ENCODE measurements around the gene ADH7. TPM values are rescaled to one million over a fixed set of nuclear protein-coding genes. Genes with fewer than 3 reads are reported as not detected.
"Not testable (repeated sequence)": the region's sequence is repeated elsewhere in the genome, so short reads cannot be mapped to it uniquely, and the experiment has no call there.

Gene ADH7
- total and polyA plus RNA-seq, 2 of the 8 experiments (the other 6 are each of a cell fraction or from before 2014, with no cell fraction given): not detected

GRCh38 chr4:99372464-99372863 lies 62.7 kb downstream of the ADH7 start:
- H2BK12ac ChIP-seq (ENCODE audit: low read depth, low read length); H3K23me2 ChIP-seq (ENCODE audit: low read depth, low read length); H3K27me3 ChIP-seq (replicated peaks in 1 of 4; ENCODE audit: control insufficient read depth in 3 of 4, extremely low read depth in 1 of 4, insufficient read depth in 3 of 4, low read length in 3 of 4); H3K79me1 ChIP-seq (ENCODE audit: low read depth, low read length); H3K56ac ChIP-seq (replicated peaks; ENCODE audit: insufficient read length, low read depth, low read length); H3K18ac ChIP-seq (ENCODE audit: extremely low read depth, low read length); H4K5ac ChIP-seq (ENCODE audit: insufficient read length, low read depth, low read length); H2BK120ac ChIP-seq (replicated peaks; ENCODE audit: low read depth, low read length); H4K20me1 ChIP-seq (replicated peaks in 1 of 2; ENCODE audit: control insufficient read depth in 1 of 2, insufficient read depth in 2 of 2, low read length in 2 of 2); DNase-seq (ENCODE audit: low read depth in 1 of 2, low spot score in 2 of 2); FAIRE-seq; H3K27ac ChIP-seq (ENCODE audit: low read depth, low read length); POLR2A ChIA-PET (ENCODE audit: partially characterized antibody); H2BK15ac ChIP-seq (ENCODE audit: low read length); H3K14ac ChIP-seq (ENCODE audit: insufficient read length); H2AK5ac ChIP-seq (ENCODE audit: low read depth, low read length); H3K9ac ChIP-seq (replicated peaks in 1 of 4; ENCODE audit: extremely low read depth in 1 of 4, low read depth in 3 of 4, low read length in 3 of 4); H2BK5ac ChIP-seq (ENCODE audit: low read depth, low read length); H2BK20ac ChIP-seq (ENCODE audit: low read length); H3K9me3 ChIP-seq (ENCODE audit: insufficient read depth in 2 of 2, low read depth in 1 of 2, low read length in 1 of 2); H3K4me3 ChIP-seq (ENCODE audit: extremely low read depth in 1 of 4, insufficient read depth in 2 of 4, low read depth in 3 of 4, low read length in 4 of 4); H3K4me2 ChIP-seq (ENCODE audit: insufficient read depth in 1 of 2, low read depth in 2 of 2, low read length in 2 of 2); H3K4ac ChIP-seq (replicated peaks; ENCODE audit: insufficient read length, low read depth, low read length); H3K79me2 ChIP-seq (ENCODE audit: control insufficient read depth in 1 of 2, insufficient read depth in 2 of 2, low read length in 2 of 2); H4K91ac ChIP-seq (replicated peaks; ENCODE audit: insufficient read length, low read length); H2AFZ ChIP-seq (ENCODE audit: low read length); H3K36me3 ChIP-seq (ENCODE audit: control insufficient read depth in 2 of 4, insufficient read depth in 4 of 4, low read length in 3 of 4); H4K8ac ChIP-seq (ENCODE audit: extremely low read depth, insufficient read depth, low read length); H3K23ac ChIP-seq (ENCODE audit: insufficient read length); H3K4me1 ChIP-seq (replicated peaks in 1 of 4; ENCODE audit: control insufficient read depth in 3 of 4, insufficient read depth in 4 of 4, low read length in 3 of 4): not testable (repeated sequence)
- 100% methylated on average over 2 of the region's 2 CpGs; no CpG with 5 or more reads in 1 of the 2 experiments for WGBS, 2 experiments (ENCODE audit: extremely low coverage in 1 of 2, insufficient coverage in 1 of 2, insufficient read length in 1 of 2, insufficient replicate concordance in 2 of 2, low coverage in 1 of 2, low lambda C conversion rate in 2 of 2, missing lambda C conversion rate in 1 of 2)
- CTCF ChIA-PET (ENCODE audit: partially characterized antibody): interaction anchor here (0.6 kb wide), 3 partner anchors 133 to 872 kb away, joined by 3 to 4 read pairs (median 3); no protein-coding TSS in a partner anchor

- FAIRE-seq; H3K14ac ChIP-seq (ENCODE audit: insufficient read length); POLR2A ChIA-PET (ENCODE audit: partially characterized antibody): not testable (repeated sequence)
Observed at GRCh38 chr4:99367817-99368216, 67.3 kb downstream of the ADH7 start.

More at GRCh38 chr4:99367817-99368216, 67.3 kb downstream of the ADH7 start:
- H4K20me1 ChIP-seq (replicated peaks in 1 of 2; ENCODE audit: control insufficient read depth in 1 of 2, insufficient read depth in 2 of 2, low read length in 2 of 2); H2AFZ ChIP-seq (ENCODE audit: low read length); DNase-seq (ENCODE audit: low read depth in 1 of 2, low spot score in 2 of 2); H3K4ac ChIP-seq (replicated peaks; ENCODE audit: insufficient read length, low read depth, low read length); H3K4me2 ChIP-seq (ENCODE audit: insufficient read depth in 1 of 2, low read depth in 2 of 2, low read length in 2 of 2); H2BK12ac ChIP-seq (ENCODE audit: low read depth, low read length); H3K79me1 ChIP-seq (ENCODE audit: low read depth, low read length); H2BK15ac ChIP-seq (ENCODE audit: low read length); H3K27me3 ChIP-seq (replicated peaks in 1 of 4; ENCODE audit: control insufficient read depth in 3 of 4, extremely low read depth in 1 of 4, insufficient read depth in 3 of 4, low read length in 3 of 4); H4K8ac ChIP-seq (ENCODE audit: extremely low read depth, insufficient read depth, low read length); H3K9ac ChIP-seq (replicated peaks in 1 of 4; ENCODE audit: extremely low read depth in 1 of 4, low read depth in 3 of 4, low read length in 3 of 4); H3K18ac ChIP-seq (ENCODE audit: extremely low read depth, low read length); H3K9me3 ChIP-seq (ENCODE audit: insufficient read depth in 2 of 2, low read depth in 1 of 2, low read length in 1 of 2); CTCF ChIA-PET (ENCODE audit: partially characterized antibody); H3K23ac ChIP-seq (ENCODE audit: insufficient read length); H4K5ac ChIP-seq (ENCODE audit: insufficient read length, low read depth, low read length); H3K36me3 ChIP-seq (ENCODE audit: control insufficient read depth in 2 of 4, insufficient read depth in 4 of 4, low read length in 3 of 4); H2BK20ac ChIP-seq (ENCODE audit: low read length); H3K4me1 ChIP-seq (replicated peaks in 1 of 4; ENCODE audit: control insufficient read depth in 3 of 4, insufficient read depth in 4 of 4, low read length in 3 of 4); H2BK120ac ChIP-seq (replicated peaks; ENCODE audit: low read depth, low read length); H3K79me2 ChIP-seq (ENCODE audit: control insufficient read depth in 1 of 2, insufficient read depth in 2 of 2, low read length in 2 of 2); H3K56ac ChIP-seq (replicated peaks; ENCODE audit: insufficient read length, low read depth, low read length); H4K91ac ChIP-seq (replicated peaks; ENCODE audit: insufficient read length, low read length); H3K4me3 ChIP-seq (ENCODE audit: extremely low read depth in 1 of 4, insufficient read depth in 2 of 4, low read depth in 3 of 4, low read length in 4 of 4); H2AK5ac ChIP-seq (ENCODE audit: low read depth, low read length); H3K23me2 ChIP-seq (ENCODE audit: low read depth, low read length); H3K27ac ChIP-seq (ENCODE audit: low read depth, low read length); H2BK5ac ChIP-seq (ENCODE audit: low read depth, low read length): not testable (repeated sequence)
- 43% methylated on average over 2 of the region's 2 CpGs; no CpG with 5 or more reads in 1 of the 2 experiments for WGBS, 2 experiments (ENCODE audit: extremely low coverage in 1 of 2, insufficient coverage in 1 of 2, insufficient read length in 1 of 2, insufficient replicate concordance in 2 of 2, low coverage in 1 of 2, low lambda C conversion rate in 2 of 2, missing lambda C conversion rate in 1 of 2)

Data from H1 (cell line).